Mesothelial cell of epicardium (in vitro differentiated cells): ENCODE data around the gene PSG7. TPM values are rescaled to one million over a fixed set of nuclear protein-coding genes. Genes with fewer than 3 reads are reported as not detected.
"Not testable (repeated sequence)": the region's sequence is repeated elsewhere in the genome, so short reads cannot be mapped to it uniquely, and the experiment has no call there.

Experiments
- DNase-seq, 2 experiments: peaks; one replicate each; pipeline ENCODE4 v3.0.0; 2021; ENCODE audit warnings: low spot score in 2 of 2; ENCODE audit not compliant: unreplicated experiment in 2 of 2
- H3K27ac Mint-ChIP-seq: 2 replicates; pipeline ENCODE4 v1.8.0; 2021; ENCODE audit warnings: mixed read lengths
- H3K27me3 Mint-ChIP-seq: 2 replicates; pipeline ENCODE4 v1.8.0; 2021; ENCODE audit warnings: low read depth, mixed read lengths
- H3K36me3 Mint-ChIP-seq: 2 replicates; pipeline ENCODE4 v1.8.0; 2021; ENCODE audit warnings: mixed read lengths
- H3K4me1 Mint-ChIP-seq: 2 replicates; pipeline ENCODE4 v1.8.0; 2021; ENCODE audit warnings: mixed read lengths
- H3K4me3 Mint-ChIP-seq: 2 replicates; pipeline ENCODE4 v1.8.0; 2021; ENCODE audit warnings: mild to moderate bottlenecking, moderate library complexity, mixed read lengths
- H3K9me3 Mint-ChIP-seq: 2 replicates; pipeline ENCODE4 v1.8.0; 2021; ENCODE audit warnings: mixed read lengths
- total RNA-seq: library from RNA; stranded (reverse); gene quantifications from 3 replicates; pipeline ENCODE4 v1.2.1, GENCODE V29; 2021
- TF ChIP-seq, protein P1 (sequence below): fragments of 200-600 bp; sonication (generic); IDR thresholded peaks from one replicate; pipeline ENCODE4 v1.5.0; 2021; ENCODE audit warnings: antibody characterized with exemption; ENCODE audit not compliant: unreplicated experiment

PSG7 gene
- total RNA-seq, 1 donor from 2014 or later: not detected

DNA sequence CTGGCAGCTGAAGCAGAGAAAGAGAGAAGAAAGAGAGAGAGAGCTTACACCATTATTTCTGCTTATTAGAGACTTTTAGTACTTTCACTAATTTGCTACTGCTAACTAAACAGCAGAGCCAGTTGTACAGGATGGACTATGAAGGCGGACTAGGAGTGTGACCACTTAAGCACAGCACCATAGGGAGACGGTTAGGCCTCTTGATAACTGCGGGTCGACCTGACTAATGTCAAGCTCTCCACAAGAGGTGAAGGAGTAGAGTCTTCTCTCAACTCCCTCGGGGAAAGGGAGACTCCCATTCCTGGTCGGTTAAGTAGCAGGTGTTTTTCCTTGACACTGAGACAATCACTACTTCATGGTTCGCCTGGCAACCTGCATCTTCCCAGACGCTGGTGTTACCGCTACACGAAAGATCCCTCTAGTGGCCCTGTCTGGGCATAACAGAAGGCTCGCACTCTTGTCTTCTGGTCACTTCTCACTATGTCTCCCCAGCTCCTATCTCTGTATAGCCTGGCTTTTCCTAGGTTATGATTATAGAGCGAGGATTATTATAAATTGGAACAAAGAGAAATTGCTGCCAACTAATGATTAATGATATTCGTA lies 5.3 kb upstream of the PSG7 start:
- TF ChIP-seq, protein P1, sequence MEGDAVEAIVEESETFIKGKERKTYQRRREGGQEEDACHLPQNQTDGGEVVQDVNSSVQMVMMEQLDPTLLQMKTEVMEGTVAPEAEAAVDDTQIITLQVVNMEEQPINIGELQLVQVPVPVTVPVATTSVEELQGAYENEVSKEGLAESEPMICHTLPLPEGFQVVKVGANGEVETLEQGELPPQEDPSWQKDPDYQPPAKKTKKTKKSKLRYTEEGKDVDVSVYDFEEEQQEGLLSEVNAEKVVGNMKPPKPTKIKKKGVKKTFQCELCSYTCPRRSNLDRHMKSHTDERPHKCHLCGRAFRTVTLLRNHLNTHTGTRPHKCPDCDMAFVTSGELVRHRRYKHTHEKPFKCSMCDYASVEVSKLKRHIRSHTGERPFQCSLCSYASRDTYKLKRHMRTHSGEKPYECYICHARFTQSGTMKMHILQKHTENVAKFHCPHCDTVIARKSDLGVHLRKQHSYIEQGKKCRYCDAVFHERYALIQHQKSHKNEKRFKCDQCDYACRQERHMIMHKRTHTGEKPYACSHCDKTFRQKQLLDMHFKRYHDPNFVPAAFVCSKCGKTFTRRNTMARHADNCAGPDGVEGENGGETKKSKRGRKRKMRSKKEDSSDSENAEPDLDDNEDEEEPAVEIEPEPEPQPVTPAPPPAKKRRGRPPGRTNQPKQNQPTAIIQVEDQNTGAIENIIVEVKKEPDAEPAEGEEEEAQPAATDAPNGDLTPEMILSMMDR: no peak
- Mint-ChIP-seq H3K4me3 (no peak overlapping the region), H3K4me1 (no peaks in the 10 kb centered on the region), H3K9me3 (peaks cover 69% of the 10 kb centered on the region), H3K27ac (no peak overlapping the region), H3K36me3 (no peaks in the 10 kb centered on the region), H3K27me3 (no peaks in the 10 kb centered on the region)
- no peak for DNase-seq

DNA sequence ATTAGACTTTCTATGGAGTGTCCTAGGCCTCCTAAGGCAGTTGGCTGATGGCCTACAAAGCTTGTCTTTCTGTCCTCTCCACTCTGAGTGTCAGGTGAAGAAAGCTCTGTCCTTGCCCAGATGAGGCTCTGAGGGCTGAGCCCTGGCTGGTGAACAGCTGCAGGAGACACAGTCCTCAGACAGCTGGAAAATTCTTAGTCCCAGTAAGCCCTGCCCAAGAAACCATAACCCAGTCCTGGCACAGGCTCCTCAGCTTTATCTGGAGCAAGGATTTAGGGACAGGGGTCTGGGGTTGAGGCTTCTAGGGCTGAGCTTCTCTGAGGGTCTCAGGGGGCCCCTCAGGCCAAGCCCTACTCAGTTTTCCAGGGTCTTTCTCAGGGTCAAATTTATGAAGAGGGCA lies 2.3 kb downstream of the PSG7 start:
- not testable (repeated sequence) for H3K27ac Mint-ChIP-seq, H3K4me1 Mint-ChIP-seq, H3K4me3 Mint-ChIP-seq, H3K36me3 Mint-ChIP-seq, DNase-seq, H3K27me3 Mint-ChIP-seq
- peaks cover 62% of the 10 kb centered on the region for H3K9me3 Mint-ChIP-seq

DNA sequence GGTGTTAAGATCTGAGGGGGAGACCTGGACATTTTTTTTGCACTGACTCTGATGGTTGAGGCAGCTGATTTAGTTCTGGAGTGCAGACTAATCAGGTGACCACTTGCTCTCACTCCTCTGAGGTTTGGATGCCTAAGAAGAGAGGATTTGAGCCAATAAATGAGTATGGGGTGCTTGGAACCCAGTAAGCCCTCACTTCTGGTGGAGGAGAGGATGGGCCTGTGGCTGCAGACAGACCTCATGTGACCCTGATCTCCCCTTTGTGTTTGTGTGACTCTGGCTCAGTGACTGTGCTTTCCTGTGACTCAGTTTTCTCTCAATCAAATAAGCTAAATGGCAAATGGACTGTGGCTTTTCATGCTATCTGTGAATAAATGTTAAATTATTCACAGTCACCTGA lies 2.8 kb downstream of the PSG7 start:
- not testable (repeated sequence) for DNase-seq, H3K27ac Mint-ChIP-seq, H3K4me3 Mint-ChIP-seq, H3K4me1 Mint-ChIP-seq, H3K27me3 Mint-ChIP-seq, H3K36me3 Mint-ChIP-seq
- H3K9me3 Mint-ChIP-seq: peaks cover 61% of the 10 kb centered on the region

DNA sequence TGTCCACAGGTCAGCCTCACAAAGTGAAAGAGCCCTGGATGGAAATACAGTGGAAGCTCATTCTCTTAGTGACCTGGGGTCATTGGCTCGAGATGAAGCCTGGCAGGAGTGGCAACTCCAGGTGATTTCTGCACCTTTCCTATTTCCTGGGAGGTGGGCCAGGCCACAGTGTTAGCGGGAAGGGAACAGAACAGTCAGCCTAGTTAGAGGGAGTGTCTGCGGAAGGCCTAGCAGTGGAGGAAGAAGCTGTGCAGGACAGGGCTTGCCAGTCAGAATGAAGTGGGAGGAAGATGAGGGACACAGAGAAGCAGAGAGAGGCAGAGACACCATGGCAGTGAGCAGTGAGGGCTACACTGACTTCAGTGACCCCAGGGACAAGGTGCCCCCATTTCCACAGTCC lies 3.6 kb downstream of the PSG7 start:
- not testable (repeated sequence) for H3K4me3 Mint-ChIP-seq, H3K36me3 Mint-ChIP-seq, H3K4me1 Mint-ChIP-seq, H3K27me3 Mint-ChIP-seq, H3K27ac Mint-ChIP-seq, DNase-seq
- H3K9me3 Mint-ChIP-seq: peaks cover 68% of the 10 kb centered on the region

DNA sequence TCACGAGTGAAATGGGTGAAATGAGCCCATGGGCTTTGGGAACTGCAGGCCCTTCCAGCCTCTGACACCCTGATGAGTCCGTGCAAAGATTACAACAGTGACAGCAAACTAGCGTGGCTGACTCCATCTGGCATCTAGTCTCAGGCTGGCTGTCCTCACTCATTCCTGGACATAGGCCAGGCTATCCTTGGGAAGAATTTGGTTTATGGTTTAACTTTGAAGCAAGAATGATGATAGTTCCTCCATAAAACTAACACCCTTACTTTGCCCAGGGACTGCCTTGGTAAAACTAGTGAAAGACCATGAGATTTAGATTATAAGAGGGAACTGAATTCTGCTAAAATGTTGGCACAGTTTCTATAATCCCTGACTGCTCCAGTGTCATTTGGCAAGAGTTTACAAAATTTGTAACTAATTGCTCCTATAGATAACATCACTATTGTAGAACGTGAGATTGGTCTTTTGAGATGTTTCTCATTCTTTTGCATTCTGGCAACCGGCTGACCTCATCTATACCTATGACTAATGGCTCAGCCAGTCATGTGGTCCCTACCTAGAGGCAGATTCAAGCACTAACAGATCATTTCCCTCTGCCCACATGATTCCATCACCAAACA lies 4.4 kb downstream of the PSG7 start:
- H3K27me3 Mint-ChIP-seq, DNase-seq, H3K4me1 Mint-ChIP-seq, H3K36me3 Mint-ChIP-seq, H3K4me3 Mint-ChIP-seq, H3K27ac Mint-ChIP-seq: not testable (repeated sequence)
- peaks cover 72% of the 10 kb centered on the region for H3K9me3 Mint-ChIP-seq

DNA sequence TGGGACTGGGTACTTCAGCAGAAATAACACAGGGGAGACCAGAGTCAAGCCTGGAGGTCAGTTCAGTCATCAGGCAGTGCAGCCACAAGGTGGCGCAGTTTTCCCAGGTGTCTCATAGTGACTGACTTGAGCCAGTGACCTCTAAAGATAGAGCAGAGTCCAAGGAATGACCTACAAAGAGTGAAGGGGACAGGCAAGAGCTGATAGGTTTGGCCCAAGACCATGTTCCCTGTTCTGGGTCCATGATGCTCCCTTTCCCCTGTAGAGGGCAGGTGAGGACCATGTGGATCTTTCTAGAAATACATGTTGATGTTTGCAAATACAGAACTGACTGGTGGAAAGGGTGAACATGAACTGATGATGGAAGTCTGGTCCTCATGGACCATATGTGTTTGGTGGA lies 6.8 kb downstream of the PSG7 start:
- TF ChIP-seq, protein P1: peak; percentile 18
- not testable (repeated sequence) for H3K4me3 Mint-ChIP-seq, H3K27ac Mint-ChIP-seq, H3K36me3 Mint-ChIP-seq, DNase-seq, H3K27me3 Mint-ChIP-seq, H3K4me1 Mint-ChIP-seq
- H3K9me3 Mint-ChIP-seq: peaks cover 74% of the 10 kb centered on the region

DNA sequence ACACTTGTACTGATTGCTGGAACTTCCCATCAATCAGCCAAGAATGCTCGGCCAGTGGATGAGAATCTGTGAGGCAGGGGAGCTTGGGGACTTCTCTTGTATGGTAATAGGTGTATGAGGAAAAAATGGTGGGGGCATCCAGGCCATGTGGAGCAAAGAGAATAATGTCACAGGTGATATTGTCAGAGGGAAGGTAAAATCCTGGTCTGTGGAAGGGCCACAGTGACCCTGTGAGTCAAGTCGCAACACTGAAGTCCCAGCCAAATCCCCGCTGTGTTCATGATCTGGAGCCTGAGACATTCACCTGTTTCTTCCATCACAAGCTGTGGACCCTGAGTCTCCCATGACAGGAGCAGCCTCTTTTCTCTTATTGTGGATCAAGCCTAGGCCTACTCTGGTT lies 8.1 kb downstream of the PSG7 start:
- Mint-ChIP-seq H3K4me3 (no peak overlapping the region), H3K27me3 (no peaks in the 10 kb centered on the region), H3K9me3 (peaks cover 73% of the 10 kb centered on the region), H3K4me1 (no peaks in the 10 kb centered on the region), H3K36me3 (peaks cover 3% of the 10 kb centered on the region), H3K27ac (no peak overlapping the region)
- TF ChIP-seq, protein P1: no peak
- no peak for DNase-seq

DNA sequence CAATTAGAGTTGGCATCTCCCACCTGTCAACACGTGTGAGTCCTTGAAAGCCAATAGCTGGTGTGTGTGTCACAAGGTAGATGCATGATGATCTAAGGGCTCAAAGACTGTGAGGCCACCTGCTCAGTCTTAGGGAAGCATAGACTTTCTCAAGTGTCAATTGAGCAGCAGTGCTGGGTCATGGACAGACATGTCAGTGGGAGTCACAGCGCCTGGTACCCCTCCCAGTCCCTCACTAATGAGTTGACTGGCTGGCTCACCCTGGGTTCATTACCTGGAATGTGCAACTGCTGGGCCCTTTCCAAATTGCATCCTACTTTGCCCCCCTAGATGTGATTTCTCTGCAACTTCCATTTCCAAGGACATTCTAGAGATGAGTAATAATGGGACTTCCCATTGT lies 10.2 kb downstream of the PSG7 start:
- no peak for DNase-seq
- H3K4me1 Mint-ChIP-seq: no peaks in the 10 kb centered on the region
- no peak overlapping the region for H3K4me3 Mint-ChIP-seq
- H3K36me3 Mint-ChIP-seq: peaks cover 3% of the 10 kb centered on the region
- peaks cover 73% of the 10 kb centered on the region for H3K9me3 Mint-ChIP-seq
- TF ChIP-seq, protein P1: no peak
- H3K27me3 Mint-ChIP-seq: no peaks in the 10 kb centered on the region
- H3K27ac Mint-ChIP-seq: no peak overlapping the region

DNA sequence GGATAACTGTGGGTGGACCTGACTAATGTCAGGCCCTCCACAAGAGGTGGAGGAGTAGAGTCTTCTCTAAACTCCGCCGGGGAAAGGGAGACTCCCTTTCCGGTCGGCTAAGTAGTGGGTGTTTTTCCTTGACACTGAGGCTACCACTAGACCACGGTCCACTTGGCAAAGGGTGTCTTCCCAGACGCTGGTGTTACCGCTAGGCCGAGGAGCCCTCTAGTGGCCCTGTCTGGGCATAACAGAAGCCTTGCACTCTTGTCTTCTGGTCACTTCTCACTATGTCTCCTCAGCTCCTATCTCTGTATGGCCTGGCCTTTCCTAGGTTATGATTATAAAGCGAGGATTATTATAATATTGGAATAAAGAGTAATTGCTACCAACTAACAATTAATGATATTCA lies 13.9 kb downstream of the PSG7 start:
- not testable (repeated sequence) for H3K27ac Mint-ChIP-seq, H3K4me1 Mint-ChIP-seq, H3K36me3 Mint-ChIP-seq, DNase-seq, H3K27me3 Mint-ChIP-seq, H3K4me3 Mint-ChIP-seq
- peaks cover 69% of the 10 kb centered on the region for H3K9me3 Mint-ChIP-seq

DNA sequence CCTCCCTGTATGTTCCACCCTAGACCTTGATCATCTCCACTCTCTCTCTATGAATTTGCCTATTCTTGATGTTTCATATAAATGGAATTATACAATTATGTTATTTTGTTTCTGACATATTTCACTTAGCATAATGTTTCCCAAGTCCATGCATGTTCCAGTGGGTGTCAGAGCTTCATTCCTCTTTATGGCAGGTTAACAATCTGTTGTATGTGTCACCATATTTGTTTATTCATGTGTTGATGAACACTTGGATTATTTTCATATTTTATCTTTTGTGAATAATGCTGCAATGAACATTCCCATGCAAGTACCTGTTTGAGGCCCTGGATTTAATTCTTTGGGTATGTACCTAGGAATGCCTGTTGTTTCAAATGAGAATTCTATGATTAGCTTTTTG lies 16.0 kb downstream of the PSG7 start:
- not testable (repeated sequence) for H3K27ac Mint-ChIP-seq, H3K27me3 Mint-ChIP-seq, H3K4me1 Mint-ChIP-seq, H3K36me3 Mint-ChIP-seq, DNase-seq, H3K4me3 Mint-ChIP-seq
- H3K9me3 Mint-ChIP-seq: peaks cover 63% of the 10 kb centered on the region
